Activated CD8-positive, alpha-beta memory T cell treated with anti-CD3 and anti-CD28 coated beads for 24 hours (primary cell): ENCODE measurements around the gene HINFP.

Source experiments
- DNase-seq: peaks from one replicate; pipeline ENCODE4 v3.0.0-alpha.2; 2020

The HINFP gene

DNA sequence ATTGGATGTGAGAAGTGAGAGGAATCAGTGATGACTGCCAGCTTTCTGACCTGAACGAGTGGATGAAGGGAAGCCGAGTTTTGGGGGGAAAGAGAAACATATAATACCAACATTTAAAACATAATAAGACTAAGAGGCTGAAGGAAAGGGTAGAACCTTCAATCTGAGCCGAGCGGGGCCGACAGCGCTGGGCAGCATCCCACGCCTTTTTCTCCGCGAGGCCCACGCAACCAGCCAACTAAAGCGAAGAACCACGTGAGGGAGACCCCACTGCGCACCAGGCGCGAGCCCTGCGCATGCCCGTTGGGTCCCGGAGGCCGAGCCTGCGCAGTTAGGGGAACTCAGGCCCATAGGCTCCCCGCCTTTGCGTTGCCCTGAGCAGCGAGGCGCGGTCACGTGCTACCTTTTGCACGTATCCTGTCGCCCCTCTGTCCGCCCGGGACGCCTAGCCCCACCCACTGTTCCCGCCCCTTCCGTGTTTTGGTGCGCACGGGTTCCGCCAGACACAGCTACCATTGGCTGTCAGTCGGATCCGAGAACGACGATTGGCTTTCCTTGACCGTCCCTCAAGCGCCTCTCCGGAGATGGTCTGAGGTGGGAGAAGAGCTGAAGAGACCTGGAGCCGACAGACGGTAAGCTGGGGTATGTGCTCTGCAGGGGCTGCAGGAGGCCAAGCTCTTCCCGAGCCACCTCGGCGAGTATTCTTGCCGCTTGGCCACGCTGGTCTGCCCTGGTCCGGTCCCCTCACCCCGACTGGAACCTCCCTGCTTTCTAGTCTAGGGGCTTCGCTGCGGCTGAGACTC lies at the start of gene HINFP:
HINFP (plus strand) TSS at position 573 of the 803 bp plus-strand sequence. CDS start 5,365 bp downstream, outside the sequence.
- peak; percentile 99 for DNase-seq

- no peak for DNase-seq
Measured at GRCh38 chr11:119077839-119078238, 43.5 kb upstream of the HINFP start.

- DNase-seq, result no peak
Measured at GRCh38 chr11:119078675-119079420, 42.5 kb upstream of the HINFP start.

DNA sequence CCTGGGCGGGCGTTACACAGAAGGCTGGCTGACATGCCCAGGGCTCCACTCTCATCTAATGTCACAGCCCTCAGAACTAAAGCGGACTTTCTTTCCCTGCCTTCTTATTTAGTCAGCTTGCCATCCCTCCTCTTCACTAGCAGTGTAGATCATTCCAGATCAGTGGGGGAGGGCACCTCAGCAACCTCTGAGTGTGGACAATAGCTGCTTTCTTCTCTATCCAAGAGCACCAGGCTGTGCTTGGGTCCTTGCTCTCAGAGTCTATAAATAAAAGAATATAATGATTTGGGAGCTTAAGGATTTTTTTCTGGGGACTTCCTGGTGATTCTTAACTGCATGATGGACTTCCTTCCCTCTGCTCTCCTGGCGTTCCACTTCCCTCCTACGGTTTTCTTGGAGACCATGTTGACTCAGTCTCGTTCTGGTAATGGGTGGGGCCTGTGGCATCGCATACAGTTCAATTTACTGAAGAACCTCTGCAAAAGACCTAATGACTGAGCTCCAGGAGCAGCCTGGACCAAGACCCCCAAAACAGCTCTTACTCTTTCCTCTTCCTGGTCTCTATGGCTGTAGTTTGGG lies 39.6 kb upstream of the HINFP start:
- no peak for DNase-seq

DNA sequence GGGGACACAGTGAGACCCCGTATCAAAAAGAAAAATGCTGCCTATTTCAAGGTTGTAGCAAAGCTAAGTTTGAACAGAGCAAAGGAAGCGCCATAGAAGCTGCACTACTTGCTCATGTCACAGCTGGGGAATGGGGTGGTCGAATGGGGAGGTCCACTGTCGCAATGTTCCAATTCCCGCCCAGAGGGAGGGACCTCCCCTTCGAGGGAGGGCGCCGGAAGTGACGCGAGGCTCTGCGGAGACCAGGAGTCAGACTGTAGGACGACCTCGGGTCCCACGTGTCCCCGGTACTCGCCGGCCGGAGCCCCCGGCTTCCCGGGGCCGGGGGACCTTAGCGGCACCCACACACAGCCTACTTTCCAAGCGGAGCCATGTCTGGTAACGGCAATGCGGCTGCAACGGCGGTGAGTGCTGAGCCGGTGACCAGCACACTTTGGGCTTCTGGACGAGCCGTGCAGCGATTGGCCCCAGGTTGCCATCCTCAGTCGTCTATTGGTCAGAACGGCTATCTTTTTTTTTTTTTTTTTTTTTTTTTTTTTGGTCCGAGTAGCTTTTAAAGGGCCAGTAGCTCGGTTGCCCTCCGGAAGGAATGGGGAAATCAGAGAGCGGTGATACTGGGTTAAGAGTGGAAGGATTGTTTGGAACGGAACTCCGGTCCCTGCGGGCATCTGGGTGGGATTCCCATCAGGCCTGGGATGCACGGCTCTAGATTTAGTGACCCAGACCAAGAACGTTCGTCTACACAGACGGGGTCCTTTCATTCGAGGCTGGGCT lies 36.5 kb upstream of the HINFP start, which contains the start of gene HMBS:
HMBS (plus strand) TSS at position 219 of the 774 bp plus-strand sequence; CDS start at position 372, 153 bp downstream.
- DNase-seq, result peak; percentile 98

GRCh38 chr11:119085437-119085847 lies 35.9 kb upstream of the HINFP start:
- DNase-seq, result no peak

GRCh38 chr11:119087123-119087522 lies 34.3 kb upstream of the HINFP start:
- DNase-seq, result no peak

- no peak for DNase-seq
Measured at GRCh38 chr11:119087747-119088241, 33.6 kb upstream of the HINFP start.

- DNase-seq, result no peak
Measured at GRCh38 chr11:119088406-119088805, 33.0 kb upstream of the HINFP start.

DNA sequence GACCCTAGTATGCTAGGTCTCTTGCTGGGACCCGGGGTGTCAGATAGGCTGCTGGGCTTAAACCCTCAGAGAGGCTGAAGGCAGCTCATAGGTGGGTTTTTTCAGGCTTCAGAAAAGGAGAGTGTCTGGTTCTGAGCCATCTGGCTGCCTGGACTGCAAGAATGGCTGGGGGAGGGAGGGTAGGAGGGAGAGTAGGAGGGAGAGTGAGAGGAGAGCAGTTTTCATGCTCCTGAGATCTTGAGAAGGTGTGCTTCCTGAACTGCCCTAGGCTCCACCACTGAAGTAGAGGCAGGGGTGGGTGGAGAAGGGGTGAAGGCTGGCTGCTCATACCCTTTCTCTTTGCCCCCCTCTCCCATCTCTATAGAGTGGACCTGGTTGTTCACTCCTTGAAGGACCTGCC lies 32.1 kb upstream of the HINFP start:
- no peak for DNase-seq

DNA sequence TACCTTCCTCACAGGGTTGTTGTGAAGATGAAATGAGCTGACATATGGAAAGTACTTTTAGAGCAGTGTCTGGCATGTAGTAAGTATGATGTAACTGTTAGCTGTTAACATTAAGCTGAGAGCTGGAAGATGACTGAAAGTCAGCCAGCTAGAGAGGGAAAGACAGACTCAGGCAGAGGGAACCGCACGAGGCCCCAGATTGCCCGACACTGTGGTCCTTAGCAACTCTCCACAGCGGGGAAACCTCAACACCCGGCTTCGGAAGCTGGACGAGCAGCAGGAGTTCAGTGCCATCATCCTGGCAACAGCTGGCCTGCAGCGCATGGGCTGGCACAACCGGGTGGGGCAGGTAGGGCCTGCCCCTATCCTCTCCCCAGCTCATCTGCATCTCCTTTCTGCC lies 30.2 kb upstream of the HINFP start:
- no peak for DNase-seq

GRCh38 chr11:119091966-119092879 lies 29.2 kb upstream of the HINFP start:
- DNase-seq, result no peak

GRCh38 chr11:119092880-119093842 lies 28.2 kb upstream of the HINFP start:
- DNase-seq, result no peak

GRCh38 chr11:119093942-119094815 lies 27.2 kb upstream of the HINFP start:
- DNase-seq, result no peak

- DNase-seq, result no peak
Measured at GRCh38 chr11:119094816-119095065, 26.6 kb upstream of the HINFP start.

DNA sequence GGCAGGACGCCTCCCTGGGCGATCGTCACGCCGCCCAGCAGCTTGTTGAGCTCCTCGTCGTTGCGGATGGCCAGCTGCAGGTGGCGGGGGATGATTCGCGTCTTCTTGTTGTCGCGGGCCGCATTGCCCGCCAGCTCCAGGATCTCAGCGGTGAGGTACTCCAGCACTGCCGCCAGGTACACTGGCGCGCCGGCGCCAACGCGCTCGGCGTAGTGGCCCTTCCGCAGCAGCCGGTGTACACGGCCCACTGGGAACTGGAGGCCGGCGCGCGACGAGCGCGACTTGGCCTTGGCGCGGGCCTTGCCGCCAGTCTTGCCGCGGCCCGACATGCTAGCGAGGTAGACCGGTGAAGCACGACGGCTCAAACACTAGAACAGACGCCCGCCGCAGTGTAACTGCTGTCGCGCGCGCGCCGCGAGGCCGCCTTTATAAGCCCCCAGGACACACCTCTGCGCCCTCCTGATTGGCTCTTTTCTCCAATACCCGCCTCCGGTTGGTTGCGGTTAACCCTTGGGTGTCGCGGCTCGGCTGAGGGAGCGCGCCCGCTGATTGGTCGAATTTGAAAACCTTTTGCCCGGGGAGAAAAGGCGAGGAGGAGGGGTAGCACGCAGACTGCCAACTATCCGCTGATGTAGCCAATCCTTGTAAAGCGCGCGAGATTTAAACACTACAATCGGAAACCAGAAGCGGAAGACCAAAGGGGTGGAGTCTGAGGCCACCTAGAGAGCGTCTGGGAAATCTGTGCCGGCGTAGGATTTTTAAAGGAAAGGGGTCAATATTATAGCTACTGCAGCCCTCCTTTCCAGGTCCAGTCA lies 26.1 kb upstream of the HINFP start:
- DNase-seq, result peak; percentile 99

DNA sequence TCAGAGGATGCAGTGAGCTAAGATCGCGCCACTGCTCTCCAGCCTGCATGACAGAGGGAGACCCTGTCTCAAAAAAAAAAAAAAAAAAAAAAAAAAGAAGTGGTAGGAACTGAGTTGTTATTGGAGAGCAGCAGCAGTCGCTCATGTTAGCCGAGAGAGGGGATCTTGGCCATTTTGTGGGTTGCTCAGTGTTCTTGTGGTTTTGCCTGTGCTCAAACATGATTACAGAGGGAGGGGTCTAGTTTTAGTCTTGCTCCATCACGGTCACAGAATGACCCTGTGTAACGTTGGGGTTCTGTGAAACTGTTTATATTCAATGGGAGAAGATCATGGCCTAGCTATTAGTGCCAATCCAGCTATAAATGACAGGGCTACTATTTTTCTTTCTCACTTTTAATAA lies 21.7 kb upstream of the HINFP start:
- DNase-seq, result no peak

- no peak for DNase-seq
Measured at GRCh38 chr11:119100246-119100970, 21.0 kb upstream of the HINFP start.
